ENCODE measurements around the gene GSTK1.
"Not testable (repeated sequence)": the region's sequence is repeated elsewhere in the genome, so short reads cannot be mapped to it uniquely, and the experiment has no call there.

The GSTK1 gene

GRCh38 chr7:143279186-143280098 is 16.2 kb downstream of the GSTK1 start:
- DNase-seq = peak; percentile 58

DNA sequence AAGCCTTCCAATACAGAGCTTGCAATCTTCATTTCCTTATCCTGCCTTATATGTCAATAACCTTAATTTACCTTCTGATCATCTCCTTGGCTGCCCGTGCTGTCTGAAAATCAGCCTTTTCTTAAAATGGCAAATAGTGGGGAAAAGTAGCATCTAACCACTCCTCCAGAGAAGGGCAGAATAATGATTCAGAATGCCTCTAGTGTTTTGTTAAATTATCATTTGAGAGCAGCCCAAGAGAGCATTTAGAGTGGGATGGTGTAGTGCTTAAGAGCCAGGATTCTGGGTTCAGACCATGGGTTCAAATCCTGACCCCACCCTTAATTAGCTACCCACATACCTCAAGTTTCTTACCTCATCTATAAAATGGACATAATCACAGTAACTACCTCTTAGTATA is 16.9 kb downstream of the GSTK1 start:
- DNase-seq = no peak

DNA sequence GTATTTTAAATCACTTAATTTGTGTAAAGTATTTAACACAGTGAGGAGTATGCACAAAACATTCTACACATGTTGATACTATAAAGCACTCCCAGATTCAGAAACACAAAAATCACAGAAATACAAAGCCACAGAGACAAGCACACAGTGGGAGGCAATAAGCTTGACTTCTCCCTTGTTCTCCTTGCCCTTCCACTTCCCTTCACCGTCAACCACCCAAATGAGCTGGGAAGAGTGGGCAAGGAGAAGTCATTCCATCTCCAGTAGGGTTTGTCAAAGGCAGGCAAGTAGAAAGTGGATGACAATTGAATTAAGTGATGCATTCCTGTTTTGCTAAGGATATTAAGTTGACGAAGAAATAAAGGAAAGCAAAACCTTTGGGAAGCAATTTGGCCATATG is 17.3 kb downstream of the GSTK1 start:
- no peak for DNase-seq

- no peak for DNase-seq
Measured at GRCh38 chr7:143281529-143281928, 18.3 kb downstream of the GSTK1 start.

- DNase-seq = no peak
Measured at GRCh38 chr7:143282124-143282523, 18.9 kb downstream of the GSTK1 start.

DNA sequence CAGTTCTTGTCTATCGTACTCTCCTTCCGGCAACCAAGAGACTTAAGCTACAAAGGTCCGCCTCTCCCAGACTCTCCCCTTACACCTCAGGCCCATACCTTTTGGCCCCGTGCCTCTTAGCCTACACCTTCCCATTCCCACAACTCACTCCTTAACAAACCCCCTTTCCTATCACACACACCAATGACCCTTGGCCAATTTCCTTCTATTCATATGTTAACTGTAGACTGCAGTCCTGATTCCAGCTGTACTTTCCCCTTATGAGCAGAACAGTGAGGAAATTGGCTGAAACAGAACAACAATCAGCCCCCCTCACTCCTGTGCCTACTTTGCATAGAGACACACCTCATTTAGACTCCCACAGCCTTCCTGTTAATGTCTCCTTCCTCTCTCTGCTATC is 20.1 kb downstream of the GSTK1 start:
- no peak for DNase-seq

GRCh38 chr7:143284591-143285469 is 21.6 kb downstream of the GSTK1 start, which contains the start of gene TMEM139:
Gene TMEM139, plus strand, starts transcription at chr7:143284958. Its CDS starts 1,000 bp downstream, at chr7:143285958.
- no peak for DNase-seq

GRCh38 chr7:143285470-143285778 is 22.2 kb downstream of the GSTK1 start:
- DNase-seq = no peak

DNA sequence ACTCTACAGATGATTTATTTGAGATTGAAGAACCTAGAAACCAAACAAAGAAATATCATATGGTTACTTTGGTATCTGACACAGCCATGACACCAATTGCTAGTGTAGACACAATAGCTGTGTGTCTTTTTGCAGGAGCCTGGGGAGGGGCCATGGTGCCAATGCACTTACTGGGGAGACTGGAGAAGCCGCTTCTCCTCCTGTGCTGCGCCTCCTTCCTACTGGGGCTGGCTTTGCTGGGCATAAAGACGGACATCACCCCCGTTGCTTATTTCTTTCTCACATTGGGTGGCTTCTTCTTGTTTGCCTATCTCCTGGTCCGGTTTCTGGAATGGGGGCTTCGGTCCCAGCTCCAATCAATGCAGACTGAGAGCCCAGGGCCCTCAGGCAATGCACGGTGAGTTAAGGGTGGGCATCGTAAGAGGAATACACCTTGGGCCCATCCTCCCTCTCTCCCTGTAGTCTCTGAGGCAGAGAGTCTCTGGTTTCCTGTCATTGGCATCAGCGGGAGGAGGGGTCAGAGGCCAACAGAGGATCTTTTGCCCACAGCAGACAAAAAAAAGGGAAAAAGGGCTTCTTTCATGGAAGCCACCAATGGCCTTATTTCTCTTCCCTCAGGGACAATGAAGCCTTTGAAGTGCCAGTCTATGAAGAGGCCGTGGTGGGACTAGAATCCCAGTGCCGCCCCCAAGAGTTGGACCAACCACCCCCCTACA is 22.7 kb downstream of the GSTK1 start:
- DNase-seq = no peak

DNA sequence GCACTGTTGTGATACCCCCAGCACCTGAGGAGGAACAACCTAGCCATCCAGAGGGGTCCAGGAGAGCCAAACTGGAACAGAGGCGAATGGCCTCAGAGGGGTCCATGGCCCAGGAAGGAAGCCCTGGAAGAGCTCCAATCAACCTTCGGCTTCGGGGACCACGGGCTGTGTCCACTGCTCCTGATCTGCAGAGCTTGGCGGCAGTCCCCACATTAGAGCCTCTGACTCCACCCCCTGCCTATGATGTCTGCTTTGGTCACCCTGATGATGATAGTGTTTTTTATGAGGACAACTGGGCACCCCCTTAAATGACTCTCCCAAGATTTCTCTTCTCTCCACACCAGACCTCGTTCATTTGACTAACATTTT is 23.3 kb downstream of the GSTK1 start:
- no peak for DNase-seq

GRCh38 chr7:143287339-143287934 is 24.2 kb downstream of the GSTK1 start:
- DNase-seq = no peak

GRCh38 chr7:143287935-143288826 is 24.9 kb downstream of the GSTK1 start, which contains the start of gene CASP2:
Gene CASP2, plus strand, starts transcription at chr7:143288351. Its CDS starts 105 bp downstream, at chr7:143288456.
- DNase-seq = peak; percentile 98

GRCh38 chr7:143288836-143289235 is 25.6 kb downstream of the GSTK1 start:
- no peak for DNase-seq

DNA sequence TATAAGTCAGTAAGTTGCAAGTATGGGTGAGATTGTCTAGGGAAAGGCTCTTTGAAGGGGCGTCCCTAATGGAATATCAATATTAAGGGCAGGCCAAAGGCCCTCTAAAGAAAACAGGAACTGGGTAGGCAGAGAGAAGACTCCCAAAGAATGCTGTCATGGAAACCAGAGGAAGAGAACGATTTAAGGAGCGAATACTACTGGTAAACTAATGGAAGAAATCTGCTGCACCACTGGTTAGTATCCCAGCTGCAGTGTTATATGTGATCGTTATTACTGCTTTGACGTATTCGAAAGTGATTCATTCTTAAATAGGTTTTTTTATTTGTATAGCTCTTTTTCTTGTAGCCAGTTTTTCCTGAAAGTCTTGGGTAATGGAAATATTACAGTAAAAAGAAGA is 26.2 kb downstream of the GSTK1 start:
- DNase-seq = no peak

DNA sequence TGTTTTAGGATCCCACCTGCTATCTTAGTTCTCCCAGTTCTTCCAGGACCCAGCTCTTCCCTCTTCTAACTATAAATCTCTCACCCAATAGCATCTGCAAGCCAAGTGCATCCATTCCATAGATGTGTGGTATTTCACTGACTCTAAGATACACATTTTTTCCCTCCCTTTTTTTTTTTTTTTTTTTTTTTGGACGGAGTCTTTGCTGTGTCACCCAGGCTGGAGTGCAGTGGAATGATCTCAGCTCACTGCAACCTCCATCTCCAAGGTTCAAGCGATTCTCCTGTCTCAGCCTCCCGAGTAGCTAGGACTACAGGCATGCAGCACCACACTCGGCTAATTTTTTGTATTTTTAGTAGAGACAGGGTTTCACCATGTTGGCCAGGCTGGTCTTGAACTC is 26.6 kb downstream of the GSTK1 start:
- not testable (repeated sequence) for DNase-seq

DNA sequence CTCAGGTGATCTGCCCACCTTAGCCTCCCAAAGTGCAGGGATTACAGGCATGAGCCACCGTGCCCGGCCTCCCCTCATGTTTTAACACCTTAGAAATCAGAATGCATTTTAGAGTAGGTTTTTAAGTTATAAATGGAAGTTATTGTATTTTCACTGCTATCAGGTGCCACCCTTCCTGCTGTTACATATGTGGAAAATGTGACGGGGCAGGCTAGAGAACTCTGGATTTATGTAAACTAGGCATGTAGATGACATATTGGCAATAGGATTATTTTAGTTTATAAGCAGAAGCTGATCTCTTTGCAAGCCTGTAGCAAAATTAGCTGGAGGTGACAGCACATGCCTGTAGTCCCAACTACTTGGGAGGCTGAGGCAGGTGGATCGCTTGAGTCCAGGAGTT is 27.1 kb downstream of the GSTK1 start:
- DNase-seq = no peak

- no peak for DNase-seq
Measured at GRCh38 chr7:143292876-143293275, 29.6 kb downstream of the GSTK1 start.

- DNase-seq = peak; percentile 76
Measured at GRCh38 chr7:143295870-143296269, 32.6 kb downstream of the GSTK1 start.

GRCh38 chr7:143296686-143297085 is 33.4 kb downstream of the GSTK1 start:
- DNase-seq = no peak

DNA sequence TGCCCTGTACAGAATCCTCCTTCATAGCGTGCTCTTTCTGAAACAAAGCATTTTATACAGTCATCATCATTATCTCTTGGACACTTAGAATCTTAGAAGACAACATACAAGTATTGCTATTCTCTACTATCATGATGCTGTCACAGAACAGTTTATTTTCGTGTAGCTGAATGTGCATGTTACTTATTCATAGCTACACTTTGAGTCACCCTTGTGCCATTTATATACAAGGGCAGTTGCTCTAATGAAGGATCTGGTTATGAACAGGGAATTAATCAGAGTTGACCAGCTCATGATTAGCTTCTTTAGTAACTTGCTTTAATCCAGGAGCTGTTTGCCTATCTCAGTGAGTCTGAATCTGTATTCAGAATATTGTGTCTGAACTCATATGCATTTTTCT is 36.1 kb downstream of the GSTK1 start:
- no peak for DNase-seq

DNA sequence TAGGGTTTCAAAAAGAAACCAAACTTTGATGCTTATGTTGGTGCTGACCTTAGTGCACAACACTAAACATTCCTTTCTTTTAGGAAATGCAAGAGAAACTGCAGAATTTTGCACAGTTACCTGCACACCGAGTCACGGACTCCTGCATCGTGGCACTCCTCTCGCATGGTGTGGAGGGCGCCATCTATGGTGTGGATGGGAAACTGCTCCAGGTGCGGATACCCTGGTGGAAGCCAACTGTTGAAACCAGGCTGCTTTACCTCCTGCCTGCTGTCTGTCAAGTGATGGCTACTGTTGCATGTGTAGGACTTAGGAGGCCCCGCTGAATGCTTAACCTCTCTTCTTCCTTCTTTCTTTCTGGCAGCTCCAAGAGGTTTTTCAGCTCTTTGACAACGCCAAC is 36.6 kb downstream of the GSTK1 start:
- DNase-seq = no peak
